ENCODE data around the gene MAP4K1.

DNA sequence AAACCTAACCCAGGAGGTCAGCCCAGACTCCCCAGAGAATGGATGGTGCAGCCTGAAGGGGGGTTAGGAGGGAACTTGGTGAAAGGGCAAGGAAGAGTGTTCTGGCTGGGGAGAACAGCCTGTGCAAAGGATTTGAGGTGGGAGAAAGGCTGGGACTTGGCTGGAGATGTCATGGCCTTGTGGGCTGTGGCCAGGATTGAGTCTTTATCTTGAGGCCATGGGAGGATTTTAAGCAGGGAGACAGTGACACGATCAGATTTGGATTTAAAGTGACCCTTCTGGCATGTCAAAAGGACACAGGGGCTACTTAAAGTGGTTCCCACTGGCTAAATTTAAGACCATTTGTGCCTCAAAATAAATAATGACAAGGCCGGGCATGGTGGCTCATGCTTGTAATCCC is 29.7 kb downstream of the MAP4K1 start:
- TF ChIP-seq, protein P1, sequence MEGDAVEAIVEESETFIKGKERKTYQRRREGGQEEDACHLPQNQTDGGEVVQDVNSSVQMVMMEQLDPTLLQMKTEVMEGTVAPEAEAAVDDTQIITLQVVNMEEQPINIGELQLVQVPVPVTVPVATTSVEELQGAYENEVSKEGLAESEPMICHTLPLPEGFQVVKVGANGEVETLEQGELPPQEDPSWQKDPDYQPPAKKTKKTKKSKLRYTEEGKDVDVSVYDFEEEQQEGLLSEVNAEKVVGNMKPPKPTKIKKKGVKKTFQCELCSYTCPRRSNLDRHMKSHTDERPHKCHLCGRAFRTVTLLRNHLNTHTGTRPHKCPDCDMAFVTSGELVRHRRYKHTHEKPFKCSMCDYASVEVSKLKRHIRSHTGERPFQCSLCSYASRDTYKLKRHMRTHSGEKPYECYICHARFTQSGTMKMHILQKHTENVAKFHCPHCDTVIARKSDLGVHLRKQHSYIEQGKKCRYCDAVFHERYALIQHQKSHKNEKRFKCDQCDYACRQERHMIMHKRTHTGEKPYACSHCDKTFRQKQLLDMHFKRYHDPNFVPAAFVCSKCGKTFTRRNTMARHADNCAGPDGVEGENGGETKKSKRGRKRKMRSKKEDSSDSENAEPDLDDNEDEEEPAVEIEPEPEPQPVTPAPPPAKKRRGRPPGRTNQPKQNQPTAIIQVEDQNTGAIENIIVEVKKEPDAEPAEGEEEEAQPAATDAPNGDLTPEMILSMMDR (IDR thresholded peaks at IDR 0.05): no peak
- no peak for TF ChIP-seq POLR2A (IDR thresholded peaks at IDR 0.05)
- TF ChIP-seq POLR2AphosphoS5 (IDR thresholded peaks at IDR 0.05): no peak
- no peak for TF ChIP-seq EP300 (IDR thresholded peaks at IDR 0.05)

Data from suprapubic skin (tissue), 4 donors.